B cell (primary cell): ENCODE results near the gene GGT6. TPM values are rescaled to one million over a fixed set of nuclear protein-coding genes. Genes with fewer than 3 reads are reported as not detected.

Experiments used
- ATAC-seq: fragments of 200-7000 bp; cut with Tn5 transposase; one replicate; pipeline ENCODE4 v1.10.0; 2021; ENCODE audit warnings: low read depth, mild to moderate bottlenecking, moderate number of reproducible peaks, moderate library complexity
- CTCF ChIA-PET: fragments of 350-600 bp; sonication (Branson Sonifier 250); formaldehyde crosslinking; loops from one replicate; lab custom pipeline; 2021; ENCODE audit warnings: antibody characterized with exemption, inconsistent platforms; lab: Charles Lee
- POLR2A ChIA-PET: fragments of 350-600 bp; sonication (Branson Sonifier 250); formaldehyde crosslinking; loops from one replicate; lab custom pipeline; 2021; ENCODE audit warnings: antibody characterized with exemption; lab: Charles Lee
- DNase-seq: peaks from one replicate; pipeline ENCODE4 v3.0.0; 2013
- H2AFZ ChIP-seq: 2 replicates; pipeline ENCODE4 v1.6.1; 2012; ENCODE audit warnings: mild to moderate bottlenecking, low read depth, low read length; ENCODE audit not compliant: insufficient read depth, poor library complexity, severe bottlenecking
- H3K27ac ChIP-seq, 2 donors: 1 replicate in 1 of 2; 2 replicates in 1 of 2; pipeline ENCODE4 v1.5.1; 2012 to 2013; ENCODE audit warnings: low read length in 2 of 2, mild to moderate bottlenecking in 2 of 2, moderate library complexity in 1 of 2
- H3K27me3 ChIP-seq, 4 experiments: fragments of 200-600 bp in 1 of 4; sonication (generic) in 1 of 4; replicated peaks in 1 of 4; 1 replicate in 2 of 4; 2 replicates in 2 of 4; pipeline versions ENCODE4 v1.6.1 to v1.7.0; 2013 to 2016; ENCODE audit warnings: low read length in 3 of 4, mild to moderate bottlenecking in 2 of 4, mixed read lengths in 1 of 4, moderate library complexity in 1 of 4; ENCODE audit not compliant: insufficient read depth in 4 of 4, control insufficient read depth in 3 of 4; ENCODE audit errors: control extremely low read depth in 1 of 4
- H3K36me3 ChIP-seq, 2 experiments: replicated peaks in 1 of 2; 1 replicate in 1 of 2; 2 replicates in 1 of 2; pipeline versions ENCODE4 v1.6.1 to v1.7.1; 2013; ENCODE audit warnings: low read length in 1 of 2; ENCODE audit not compliant: insufficient read depth in 2 of 2, control insufficient read depth in 1 of 2; ENCODE audit errors: control extremely low read depth in 1 of 2, extremely low read depth in 1 of 2
- H3K4me1 ChIP-seq, 2 donors: fragments of 200-600 bp in 1 of 2; sonication (generic) in 1 of 2; 1 replicate in 1 of 2; 2 replicates in 1 of 2; pipeline versions ENCODE4 v1.5.1 to v1.6.1; 2013 to 2017; ENCODE audit warnings: low read length in 2 of 2; ENCODE audit not compliant: control insufficient read depth in 2 of 2, insufficient read depth in 2 of 2
- H3K4me2 ChIP-seq: replicated peaks from 2 replicates; pipeline ENCODE3; 2012; ENCODE audit warnings: mild to moderate bottlenecking, low read depth, low read length; ENCODE audit not compliant: poor library complexity, severe bottlenecking
- H3K4me3 ChIP-seq, 5 experiments: fragments of 200-600 bp in 1 of 5; sonication (generic) in 1 of 5; 1 replicate in 3 of 5; 2 replicates in 2 of 5; pipeline versions ENCODE4 v1.5.1 to v1.7.0; 2011 to 2016; ENCODE audit warnings: low read length in 4 of 5, mild to moderate bottlenecking in 4 of 5, low read depth in 2 of 5, control low read depth in 1 of 5, moderate library complexity in 1 of 5; ENCODE audit not compliant: insufficient read depth in 1 of 5; ENCODE audit errors: control extremely low read depth in 1 of 5, extremely low read depth in 1 of 5
- H3K79me2 ChIP-seq: fragments of 200-600 bp; sonication (generic); one replicate; pipeline ENCODE4 v1.6.0; 2016; ENCODE audit warnings: low read length; ENCODE audit not compliant: control insufficient read depth, insufficient read depth
- H3K9ac ChIP-seq: fragments of 200-600 bp; sonication (generic); 2 replicates; pipeline ENCODE4 v1.6.1; 2017; ENCODE audit warnings: mild to moderate bottlenecking, low read length, moderate library complexity
- H3K9me3 ChIP-seq, 3 donors: one replicate each; pipeline versions ENCODE4 v1.6.1 to v1.7.1; 2013; ENCODE audit warnings: low read length in 2 of 3; ENCODE audit not compliant: control insufficient read depth in 2 of 3, insufficient read depth in 1 of 3; ENCODE audit errors: control extremely low read depth in 1 of 3
- H4K20me1 ChIP-seq: 2 replicates; pipeline ENCODE4 v1.6.0; 2012; ENCODE audit warnings: mild to moderate bottlenecking, low read length; ENCODE audit not compliant: insufficient read depth, control insufficient read depth, poor library complexity, severe bottlenecking
- H3K27ac Mint-ChIP-seq: one replicate; pipeline ENCODE4 v1.8.0; 2021; ENCODE audit warnings: mixed read lengths
- H3K27me3 Mint-ChIP-seq: one replicate; pipeline ENCODE4 v1.8.0; 2021; ENCODE audit warnings: mixed read lengths
- H3K4me1 Mint-ChIP-seq: one replicate; pipeline ENCODE4 v1.8.0; 2021; ENCODE audit warnings: mixed read lengths
- H3K4me3 Mint-ChIP-seq: one replicate; pipeline ENCODE4 v1.8.0; 2021; ENCODE audit warnings: mixed read lengths
- H3K9me3 Mint-ChIP-seq: one replicate; pipeline ENCODE4 v1.8.0; 2022; ENCODE audit warnings: mixed read lengths; ENCODE audit not compliant: insufficient read depth
- EZH2 ChIP-seq: IDR thresholded peaks from 2 replicates; pipeline ENCODE4 v1.6.1; 2012; ENCODE audit warnings: borderline replicate concordance, low read depth, mild to moderate bottlenecking, moderate library complexity, low read length; ENCODE audit not compliant: insufficient read depth, poor library complexity, severe bottlenecking
- WGBS: methylation state at CpG from one replicate; pipeline ENCODE4 v1.1.5; 2013; ENCODE audit warnings: missing lambda C conversion rate; ENCODE audit not compliant: insufficient coverage; 5-methylcytosine and 5-hydroxymethylcytosine counted together
- intact Hi-C: fragments of 100-400 bp; cut with micrococcal nuclease; formaldehyde crosslinking; loops from one replicate; pipeline ENCODE4 v1.10.0; 2022
- polyA plus RNA-seq: library from polyadenylated mRNA; depleted of rRNA; stranded (reverse); fragments of >200 nt; gene quantifications from 2 replicates; pipeline ENCODE4 v1.2.3, GENCODE V29; 2012
- total RNA-seq, 2 donors: library from RNA; stranded (reverse); fragments of 120-200 nt in 1 of 2; gene quantifications; 1 replicate in 1 of 2; 2 replicates in 1 of 2; pipeline versions ENCODE4 v1.2.3 to v1.2.4, GENCODE V29; 2013 to 2022
- TF ChIP-seq, protein P1 (sequence below): fragments of 200-600 bp; IDR thresholded peaks from one replicate; pipeline ENCODE4 v1.8.0; 2022; ENCODE audit warnings: antibody characterized with exemption, mild to moderate bottlenecking

Gene GGT6
- total and polyA plus RNA-seq, 2 donors (not counting 1 experiment from before 2014, with no cell fraction given) = not detected

DNA sequence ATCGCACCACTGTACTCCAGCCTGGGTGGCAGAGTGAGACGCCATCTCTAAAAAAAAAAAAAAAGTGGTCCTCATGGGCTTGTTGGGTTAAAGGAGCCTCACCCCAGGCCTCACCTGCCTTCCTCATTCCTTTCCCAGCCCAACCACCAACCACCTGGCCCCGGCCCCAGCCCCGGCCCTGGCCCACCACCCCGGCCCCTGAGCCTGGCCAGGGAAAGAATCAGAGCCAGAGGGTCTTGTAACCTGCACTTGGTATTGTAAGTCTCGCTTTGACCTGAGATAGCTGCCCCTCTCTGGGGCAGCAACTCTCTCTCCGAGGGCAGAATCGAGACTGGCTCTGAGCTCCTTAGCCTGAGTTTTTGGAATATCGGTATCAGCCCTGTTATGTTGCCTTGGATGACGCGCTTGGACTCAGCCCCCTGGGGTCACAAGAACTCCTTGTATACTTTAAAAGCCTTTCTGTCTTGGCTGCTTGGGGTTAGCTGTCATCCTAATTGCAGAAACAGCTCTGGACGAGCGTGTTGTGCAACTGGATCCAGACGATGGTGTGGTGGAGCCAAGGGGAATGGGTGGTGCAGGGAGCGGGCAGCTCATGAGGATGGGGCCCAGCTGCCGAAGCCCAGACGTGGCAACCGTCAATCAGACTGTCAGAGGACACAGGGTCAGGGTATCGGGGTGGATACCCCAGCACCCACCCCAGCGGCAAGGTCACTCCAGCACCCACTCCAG is 38.6 kb upstream of the GGT6 start:
- no peak overlapping the region for H3K27ac Mint-ChIP-seq
- intact Hi-C loops = no loop called here

GRCh38 chr17:4597975-4598374 is 37.6 kb upstream of the GGT6 start:
- ChIA-PET POLR2A (no interaction called here), CTCF (no interaction called here)
- Histone ChIP-seq H3K27me3 (peaks cover 0 to 18% (median 0%) of the 10 kb centered on the region in 4 experiments), H3K36me3 (no peaks in the 10 kb centered on the region), H3K27ac (no peak overlapping the region), H4K20me1 (no peaks in the 10 kb centered on the region), H3K79me2 (no peaks in the 10 kb centered on the region), H3K4me3 (no peak overlapping the region), H3K4me2 (no peak overlapping the region), H3K9me3 (no peaks in the 10 kb centered on the region), H3K4me1 (peaks cover 0 to 4% of the 10 kb centered on the region in 2 donors), H2AFZ (no peak overlapping the region), H3K9ac (no peak overlapping the region)
- Mint-ChIP-seq H3K27ac (no peak overlapping the region), H3K27me3 (peaks cover 18% of the 10 kb centered on the region), H3K4me1 (peaks cover 3% of the 10 kb centered on the region), H3K4me3 (no peak overlapping the region), H3K9me3 (no peaks in the 10 kb centered on the region)
- intact Hi-C loops = no loop called here
- ATAC-seq = no peak
- WGBS = 84% methylated on average over 11 of the region's 13 CpGs
- no peak for TF ChIP-seq EZH2
- TF ChIP-seq, protein P1, sequence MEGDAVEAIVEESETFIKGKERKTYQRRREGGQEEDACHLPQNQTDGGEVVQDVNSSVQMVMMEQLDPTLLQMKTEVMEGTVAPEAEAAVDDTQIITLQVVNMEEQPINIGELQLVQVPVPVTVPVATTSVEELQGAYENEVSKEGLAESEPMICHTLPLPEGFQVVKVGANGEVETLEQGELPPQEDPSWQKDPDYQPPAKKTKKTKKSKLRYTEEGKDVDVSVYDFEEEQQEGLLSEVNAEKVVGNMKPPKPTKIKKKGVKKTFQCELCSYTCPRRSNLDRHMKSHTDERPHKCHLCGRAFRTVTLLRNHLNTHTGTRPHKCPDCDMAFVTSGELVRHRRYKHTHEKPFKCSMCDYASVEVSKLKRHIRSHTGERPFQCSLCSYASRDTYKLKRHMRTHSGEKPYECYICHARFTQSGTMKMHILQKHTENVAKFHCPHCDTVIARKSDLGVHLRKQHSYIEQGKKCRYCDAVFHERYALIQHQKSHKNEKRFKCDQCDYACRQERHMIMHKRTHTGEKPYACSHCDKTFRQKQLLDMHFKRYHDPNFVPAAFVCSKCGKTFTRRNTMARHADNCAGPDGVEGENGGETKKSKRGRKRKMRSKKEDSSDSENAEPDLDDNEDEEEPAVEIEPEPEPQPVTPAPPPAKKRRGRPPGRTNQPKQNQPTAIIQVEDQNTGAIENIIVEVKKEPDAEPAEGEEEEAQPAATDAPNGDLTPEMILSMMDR = no peak
- no peak for DNase-seq

More for the DNA sequence above, 38.6 kb upstream of the GGT6 start:
- H3K27ac ChIP-seq = no peak overlapping the region
- WGBS = 89% methylated on average over 18 of the region's 20 CpGs
- TF ChIP-seq, protein P1 = no peak
- no peak for TF ChIP-seq EZH2
- no peak overlapping the region for H3K4me3 ChIP-seq
- H3K4me1 ChIP-seq = peaks cover 0 to 4% of the 10 kb centered on the region in 2 donors
- peaks cover 24% of the 10 kb centered on the region for H3K27me3 Mint-ChIP-seq
- DNase-seq (no peak), ATAC-seq (no peak)
- peaks cover 0 to 16% (median 0%) of the 10 kb centered on the region in 4 experiments for H3K27me3 ChIP-seq
- H4K20me1 ChIP-seq = no peaks in the 10 kb centered on the region
- no peak overlapping the region for H3K9ac ChIP-seq
- no peak overlapping the region for H2AFZ ChIP-seq
- CTCF ChIA-PET = interaction anchor here (0.5 kb wide), 1 partner anchor 8 kb away, joined by 3 read pairs; no protein-coding TSS in a partner anchor
- H3K4me3 Mint-ChIP-seq = no peak overlapping the region
- H3K4me1 Mint-ChIP-seq = peaks cover 3% of the 10 kb centered on the region
- no peaks in the 10 kb centered on the region for H3K36me3 ChIP-seq
- H3K9me3 Mint-ChIP-seq = no peaks in the 10 kb centered on the region
- POLR2A ChIA-PET = no interaction called here
- H3K79me2 ChIP-seq = no peaks in the 10 kb centered on the region
- no peaks in the 10 kb centered on the region for H3K9me3 ChIP-seq
- H3K4me2 ChIP-seq = no peak overlapping the region
